ENCODE measurements around the gene FAM184A. TPM values are rescaled to one million over a fixed set of nuclear protein-coding genes. Genes with fewer than 3 reads are reported as not detected.

The FAM184A gene
- total and polyA plus RNA-seq, 2 donors, result 1.4 to 3.3 TPM

DNA sequence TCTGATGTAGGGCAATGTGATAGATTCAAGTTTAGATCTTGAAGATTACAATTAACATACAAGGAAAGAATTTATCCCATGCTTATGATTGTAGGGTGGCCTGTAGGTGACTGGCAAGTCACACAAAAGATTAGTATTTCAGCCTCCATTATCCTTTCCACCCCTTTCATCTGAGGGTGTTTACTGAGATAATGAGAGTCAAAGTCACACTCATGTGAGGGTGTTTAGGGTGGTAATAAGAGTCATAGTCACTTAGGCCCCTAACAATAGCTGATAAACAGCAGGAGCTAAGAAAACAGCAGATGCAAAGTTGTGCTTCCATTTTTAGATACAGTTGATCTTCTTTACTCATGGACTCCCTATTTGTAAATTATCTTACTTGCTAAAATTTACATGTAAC, 11.4 kb downstream of the FAM184A start:
- no peaks in the 10 kb centered on the region for H3K36me3 ChIP-seq (ENCODE audit: control insufficient read depth in 2 of 2, insufficient read depth in 2 of 2, low read length in 1 of 2)
- H3K27me3 ChIP-seq (ENCODE audit: control insufficient read depth in 2 of 2, insufficient read depth in 1 of 2, low read length in 1 of 2), result no peaks in the 10 kb centered on the region
- no peak overlapping the region for H3K4me3 ChIP-seq (ENCODE audit: low read length in 2 of 2)
- H3K27ac ChIP-seq (ENCODE audit: low read depth in 1 of 2, low read length in 1 of 2), result no peak overlapping the region
- no peak for DNase-seq (ENCODE audit: low read depth in 6 of 9, low spot score in 9 of 9)
- H3K4me1 ChIP-seq (ENCODE audit: control insufficient read depth in 2 of 2, insufficient read depth in 2 of 2, low read length in 2 of 2), result no peaks in the 10 kb centered on the region
- no peaks in the 10 kb centered on the region for H3K9me3 ChIP-seq (ENCODE audit: control insufficient read depth in 2 of 2, insufficient read depth in 1 of 2, low read length in 1 of 2)

GRCh38 chr6:119066517-119066916, 11.9 kb downstream of the FAM184A start:
- Histone ChIP-seq H3K27ac (ENCODE audit: low read depth in 1 of 2, low read length in 1 of 2) (no peak overlapping the region), H3K4me3 (ENCODE audit: low read length in 2 of 2) (no peak overlapping the region), H3K9me3 (ENCODE audit: control insufficient read depth in 2 of 2, insufficient read depth in 1 of 2, low read length in 1 of 2) (no peaks in the 10 kb centered on the region), H3K4me1 (ENCODE audit: control insufficient read depth in 2 of 2, insufficient read depth in 2 of 2, low read length in 2 of 2) (no peaks in the 10 kb centered on the region), H3K27me3 (ENCODE audit: control insufficient read depth in 2 of 2, insufficient read depth in 1 of 2, low read length in 1 of 2) (no peaks in the 10 kb centered on the region), H3K36me3 (ENCODE audit: control insufficient read depth in 2 of 2, insufficient read depth in 2 of 2, low read length in 1 of 2) (no peaks in the 10 kb centered on the region)
- 84% methylated on average over 1 of the region's 1 CpG for WGBS
- DNase-seq (ENCODE audit: low read depth in 6 of 9, low spot score in 9 of 9), result no peak

DNA sequence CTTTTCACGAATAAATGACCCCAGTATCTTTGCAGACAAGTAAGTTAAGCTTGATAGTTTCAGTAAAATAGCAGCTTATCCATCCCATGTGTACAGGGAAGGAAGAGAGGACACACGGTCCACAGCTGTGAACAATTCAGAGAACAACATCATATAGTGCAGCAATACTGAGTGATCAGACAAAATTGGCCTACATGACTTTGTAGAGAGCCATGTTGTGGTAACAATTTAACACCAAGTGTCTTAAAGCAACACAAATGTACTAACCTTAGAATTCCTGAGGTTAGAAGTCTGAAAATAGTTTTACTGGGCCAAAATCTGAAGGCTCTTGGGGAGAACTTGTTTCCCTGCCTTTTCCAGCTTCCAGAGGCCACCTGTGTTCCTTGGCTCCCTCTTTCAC, 12.5 kb downstream of the FAM184A start:
- DNase-seq (ENCODE audit: low read depth in 6 of 9, low spot score in 9 of 9), result no peak
- H3K4me3 ChIP-seq (ENCODE audit: low read length in 2 of 2), result no peak overlapping the region
- H3K36me3 ChIP-seq (ENCODE audit: control insufficient read depth in 2 of 2, insufficient read depth in 2 of 2, low read length in 1 of 2), result no peaks in the 10 kb centered on the region
- 93% methylated on average over 2 of the region's 2 CpGs for WGBS
- no peaks in the 10 kb centered on the region for H3K9me3 ChIP-seq (ENCODE audit: control insufficient read depth in 2 of 2, insufficient read depth in 1 of 2, low read length in 1 of 2)
- H3K27ac ChIP-seq (ENCODE audit: low read depth in 1 of 2, low read length in 1 of 2), result no peak overlapping the region
- H3K4me1 ChIP-seq (ENCODE audit: control insufficient read depth in 2 of 2, insufficient read depth in 2 of 2, low read length in 2 of 2), result no peaks in the 10 kb centered on the region
- H3K27me3 ChIP-seq (ENCODE audit: control insufficient read depth in 2 of 2, insufficient read depth in 1 of 2, low read length in 1 of 2), result no peaks in the 10 kb centered on the region

- 78% methylated on average over 5 of the region's 5 CpGs for WGBS
- no peak overlapping the region for H3K27ac ChIP-seq (ENCODE audit: low read depth in 1 of 2, low read length in 1 of 2)
- H3K4me1 ChIP-seq (ENCODE audit: control insufficient read depth in 2 of 2, insufficient read depth in 2 of 2, low read length in 2 of 2), result no peaks in the 10 kb centered on the region
- H3K27me3 ChIP-seq (ENCODE audit: control insufficient read depth in 2 of 2, insufficient read depth in 1 of 2, low read length in 1 of 2), result no peaks in the 10 kb centered on the region
- H3K9me3 ChIP-seq (ENCODE audit: control insufficient read depth in 2 of 2, insufficient read depth in 1 of 2, low read length in 1 of 2), result no peaks in the 10 kb centered on the region
- DNase-seq (ENCODE audit: low read depth in 6 of 9, low spot score in 9 of 9), result no peak
- H3K4me3 ChIP-seq (ENCODE audit: low read length in 2 of 2), result no peak overlapping the region
- H3K36me3 ChIP-seq (ENCODE audit: control insufficient read depth in 2 of 2, insufficient read depth in 2 of 2, low read length in 1 of 2), result no peaks in the 10 kb centered on the region
Measured at GRCh38 chr6:119065382-119065781, 13.1 kb downstream of the FAM184A start.

DNA sequence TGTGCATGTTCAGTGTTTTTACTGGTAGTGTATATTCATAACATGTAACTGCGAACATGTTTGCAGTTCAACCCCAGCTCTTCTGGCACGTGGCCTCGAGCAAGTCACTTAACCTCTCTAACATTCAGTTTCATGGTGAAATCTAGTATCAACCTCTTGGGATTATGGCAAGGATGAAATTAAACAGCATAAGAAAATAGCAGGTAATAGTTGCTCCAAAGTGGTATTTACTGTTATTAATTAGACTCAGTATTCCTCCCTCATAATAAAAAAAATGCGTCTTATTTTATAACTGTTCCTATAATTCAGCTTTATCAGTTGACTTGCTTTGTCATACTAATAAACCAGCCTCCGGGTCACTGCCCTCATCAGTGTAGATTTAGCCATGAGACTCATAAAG, 15.0 kb downstream of the FAM184A start:
- H3K36me3 ChIP-seq (ENCODE audit: control insufficient read depth in 2 of 2, insufficient read depth in 2 of 2, low read length in 1 of 2), result no peaks in the 10 kb centered on the region
- H3K27me3 ChIP-seq (ENCODE audit: control insufficient read depth in 2 of 2, insufficient read depth in 1 of 2, low read length in 1 of 2), result no peaks in the 10 kb centered on the region
- no peak for DNase-seq (ENCODE audit: low read depth in 6 of 9, low spot score in 9 of 9)
- H3K4me3 ChIP-seq (ENCODE audit: low read length in 2 of 2), result no peak overlapping the region
- 97% methylated on average over 5 of the region's 5 CpGs for WGBS
- H3K9me3 ChIP-seq (ENCODE audit: control insufficient read depth in 2 of 2, insufficient read depth in 1 of 2, low read length in 1 of 2), result no peaks in the 10 kb centered on the region
- H3K27ac ChIP-seq (ENCODE audit: low read depth in 1 of 2, low read length in 1 of 2), result no peak overlapping the region
- H3K4me1 ChIP-seq (ENCODE audit: control insufficient read depth in 2 of 2, insufficient read depth in 2 of 2, low read length in 2 of 2), result no peaks in the 10 kb centered on the region

DNA sequence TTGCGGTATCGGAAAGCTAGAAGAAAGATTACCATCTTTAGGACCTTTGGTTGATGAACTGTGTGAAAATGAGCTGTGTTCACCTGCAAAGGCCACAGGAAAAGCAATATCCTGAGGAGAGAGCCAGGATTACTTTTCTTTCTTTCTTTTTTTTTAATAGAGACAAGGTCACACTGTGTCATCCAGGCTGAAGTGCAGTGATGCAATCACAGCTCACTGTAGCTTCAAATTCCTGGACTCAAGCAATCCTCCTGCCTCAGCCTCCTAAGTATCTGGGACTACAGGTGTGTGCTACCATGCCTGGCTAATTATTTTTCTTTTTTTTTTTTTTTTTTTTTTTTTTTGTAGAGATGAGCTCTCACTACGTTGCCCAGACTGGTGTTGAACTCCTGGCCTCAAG, 17.2 kb downstream of the FAM184A start:
- WGBS, result 92% methylated on average over 3 of the region's 3 CpGs
- Histone ChIP-seq H3K27me3 (ENCODE audit: control insufficient read depth in 2 of 2, insufficient read depth in 1 of 2, low read length in 1 of 2) (no peaks in the 10 kb centered on the region), H3K9me3 (ENCODE audit: control insufficient read depth in 2 of 2, insufficient read depth in 1 of 2, low read length in 1 of 2) (no peaks in the 10 kb centered on the region), H3K27ac (ENCODE audit: low read depth in 1 of 2, low read length in 1 of 2) (no peak overlapping the region), H3K4me3 (ENCODE audit: low read length in 2 of 2) (no peak overlapping the region), H3K4me1 (ENCODE audit: control insufficient read depth in 2 of 2, insufficient read depth in 2 of 2, low read length in 2 of 2) (no peaks in the 10 kb centered on the region), H3K36me3 (ENCODE audit: control insufficient read depth in 2 of 2, insufficient read depth in 2 of 2, low read length in 1 of 2) (no peaks in the 10 kb centered on the region)
- DNase-seq (ENCODE audit: low read depth in 6 of 9, low spot score in 9 of 9), result no peak

DNA sequence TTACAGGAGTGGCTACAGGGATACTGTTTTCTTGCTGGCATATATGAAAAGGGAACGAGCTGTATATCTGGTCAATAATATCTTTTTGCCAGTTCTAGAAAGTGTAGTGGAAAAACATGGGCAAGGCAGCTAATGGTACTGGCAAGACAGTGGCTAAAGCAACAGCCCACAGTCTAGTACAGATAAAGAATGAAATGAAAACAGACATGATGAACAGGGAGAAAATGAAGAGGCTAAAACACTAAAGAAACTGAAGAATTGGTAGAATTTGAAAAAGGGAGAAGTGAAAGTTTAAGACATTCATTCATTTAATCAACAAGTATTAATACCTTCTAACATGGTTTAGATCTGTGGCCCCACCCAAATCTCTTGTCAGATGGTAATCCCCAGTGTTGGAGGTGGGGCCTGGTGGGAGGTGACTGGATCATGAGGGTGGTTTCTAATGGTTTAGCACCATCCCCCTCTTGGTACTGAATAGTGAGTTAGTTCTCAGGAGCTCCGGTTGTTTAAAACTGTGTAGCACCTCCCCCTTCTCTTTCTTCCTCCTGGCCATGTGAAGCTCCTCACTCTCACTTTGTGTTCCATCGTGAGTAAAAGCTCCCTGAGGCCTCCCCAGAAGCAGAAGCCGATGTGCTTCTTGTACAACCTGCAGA, 18.1 kb downstream of the FAM184A start:
- H3K9me3 ChIP-seq (ENCODE audit: control insufficient read depth in 2 of 2, insufficient read depth in 1 of 2, low read length in 1 of 2), result no peaks in the 10 kb centered on the region
- H3K27me3 ChIP-seq (ENCODE audit: control insufficient read depth in 2 of 2, insufficient read depth in 1 of 2, low read length in 1 of 2), result no peaks in the 10 kb centered on the region
- no peaks in the 10 kb centered on the region for H3K36me3 ChIP-seq (ENCODE audit: control insufficient read depth in 2 of 2, insufficient read depth in 2 of 2, low read length in 1 of 2)
- no peak overlapping the region for H3K27ac ChIP-seq (ENCODE audit: low read depth in 1 of 2, low read length in 1 of 2)
- WGBS, result 93% methylated on average over 4 of the region's 4 CpGs
- H3K4me3 ChIP-seq (ENCODE audit: low read length in 2 of 2), result no peak overlapping the region
- H3K4me1 ChIP-seq (ENCODE audit: control insufficient read depth in 2 of 2, insufficient read depth in 2 of 2, low read length in 2 of 2), result no peaks in the 10 kb centered on the region
- no peak for DNase-seq (ENCODE audit: low read depth in 6 of 9, low spot score in 9 of 9)

DNA sequence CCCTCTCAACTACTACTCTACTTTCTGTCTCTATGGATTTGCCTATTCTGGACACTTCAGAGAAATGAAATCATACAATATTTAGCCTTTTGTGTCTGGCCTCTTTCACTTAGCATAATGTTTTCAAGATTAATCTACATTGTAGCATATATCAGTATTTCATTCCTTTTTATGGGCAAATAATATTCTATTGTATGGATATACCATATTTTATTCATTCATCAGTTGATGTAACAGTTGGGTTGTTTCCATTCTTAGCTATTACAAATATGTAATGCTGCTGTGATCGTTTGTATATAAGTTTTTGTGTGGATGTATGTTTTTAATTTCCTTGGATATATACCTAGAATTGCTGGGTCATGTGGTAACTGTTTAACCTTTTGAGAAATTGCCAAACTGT, 23.4 kb downstream of the FAM184A start:
- Histone ChIP-seq H3K27me3 (ENCODE audit: control insufficient read depth in 2 of 2, insufficient read depth in 1 of 2, low read length in 1 of 2) (no peaks in the 10 kb centered on the region), H3K9me3 (ENCODE audit: control insufficient read depth in 2 of 2, insufficient read depth in 1 of 2, low read length in 1 of 2) (no peaks in the 10 kb centered on the region), H3K27ac (ENCODE audit: low read depth in 1 of 2, low read length in 1 of 2) (no peak overlapping the region), H3K4me1 (ENCODE audit: control insufficient read depth in 2 of 2, insufficient read depth in 2 of 2, low read length in 2 of 2) (no peaks in the 10 kb centered on the region), H3K36me3 (ENCODE audit: control insufficient read depth in 2 of 2, insufficient read depth in 2 of 2, low read length in 1 of 2) (no peaks in the 10 kb centered on the region), H3K4me3 (ENCODE audit: low read length in 2 of 2) (no peak overlapping the region)
- DNase-seq (ENCODE audit: low read depth in 6 of 9, low spot score in 9 of 9), result no peak
- 99% methylated on average over 1 of the region's 1 CpG for WGBS

- H3K4me1 ChIP-seq (ENCODE audit: control insufficient read depth in 2 of 2, insufficient read depth in 2 of 2, low read length in 2 of 2), result no peaks in the 10 kb centered on the region
- H3K36me3 ChIP-seq (ENCODE audit: control insufficient read depth in 2 of 2, insufficient read depth in 2 of 2, low read length in 1 of 2), result no peaks in the 10 kb centered on the region
- no peaks in the 10 kb centered on the region for H3K27me3 ChIP-seq (ENCODE audit: control insufficient read depth in 2 of 2, insufficient read depth in 1 of 2, low read length in 1 of 2)
- 77% methylated on average over 1 of the region's 1 CpG for WGBS
- DNase-seq (ENCODE audit: low read depth in 6 of 9, low spot score in 9 of 9), result no peak
- no peak overlapping the region for H3K27ac ChIP-seq (ENCODE audit: low read depth in 1 of 2, low read length in 1 of 2)
- no peak overlapping the region for H3K4me3 ChIP-seq (ENCODE audit: low read length in 2 of 2)
- H3K9me3 ChIP-seq (ENCODE audit: control insufficient read depth in 2 of 2, insufficient read depth in 1 of 2, low read length in 1 of 2), result no peaks in the 10 kb centered on the region
Measured at GRCh38 chr6:119052987-119053386, 25.5 kb downstream of the FAM184A start.
